ENCODE measurements around the gene KCNIP4.

Gene KCNIP4

DNA sequence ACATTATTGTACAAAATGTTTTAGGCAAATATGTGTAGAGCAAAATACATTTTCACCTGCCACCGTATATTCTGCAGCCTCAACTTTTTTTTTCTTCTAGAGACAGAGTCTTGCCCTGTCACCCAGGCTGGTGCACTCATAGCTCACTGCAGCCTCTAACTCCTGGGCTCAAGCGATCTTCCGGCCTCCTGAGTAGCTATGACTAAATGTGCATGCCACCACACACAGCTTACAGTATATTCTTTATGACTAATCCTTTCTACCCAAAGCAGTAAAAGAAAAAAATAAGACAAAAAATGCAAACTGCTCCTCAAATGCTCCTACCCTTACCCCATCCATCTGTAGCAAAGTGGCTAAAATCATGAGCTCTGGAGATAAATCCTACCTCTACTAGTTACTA lies 426.3 kb downstream of the KCNIP4 start:
- TF ChIP-seq, protein P1, sequence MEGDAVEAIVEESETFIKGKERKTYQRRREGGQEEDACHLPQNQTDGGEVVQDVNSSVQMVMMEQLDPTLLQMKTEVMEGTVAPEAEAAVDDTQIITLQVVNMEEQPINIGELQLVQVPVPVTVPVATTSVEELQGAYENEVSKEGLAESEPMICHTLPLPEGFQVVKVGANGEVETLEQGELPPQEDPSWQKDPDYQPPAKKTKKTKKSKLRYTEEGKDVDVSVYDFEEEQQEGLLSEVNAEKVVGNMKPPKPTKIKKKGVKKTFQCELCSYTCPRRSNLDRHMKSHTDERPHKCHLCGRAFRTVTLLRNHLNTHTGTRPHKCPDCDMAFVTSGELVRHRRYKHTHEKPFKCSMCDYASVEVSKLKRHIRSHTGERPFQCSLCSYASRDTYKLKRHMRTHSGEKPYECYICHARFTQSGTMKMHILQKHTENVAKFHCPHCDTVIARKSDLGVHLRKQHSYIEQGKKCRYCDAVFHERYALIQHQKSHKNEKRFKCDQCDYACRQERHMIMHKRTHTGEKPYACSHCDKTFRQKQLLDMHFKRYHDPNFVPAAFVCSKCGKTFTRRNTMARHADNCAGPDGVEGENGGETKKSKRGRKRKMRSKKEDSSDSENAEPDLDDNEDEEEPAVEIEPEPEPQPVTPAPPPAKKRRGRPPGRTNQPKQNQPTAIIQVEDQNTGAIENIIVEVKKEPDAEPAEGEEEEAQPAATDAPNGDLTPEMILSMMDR (conservative IDR thresholded peaks at IDR 0.05; ENCODE audit: low read depth, low read length) = no peak
- DNase-seq (ENCODE audit: low read depth) = no peak

DNA sequence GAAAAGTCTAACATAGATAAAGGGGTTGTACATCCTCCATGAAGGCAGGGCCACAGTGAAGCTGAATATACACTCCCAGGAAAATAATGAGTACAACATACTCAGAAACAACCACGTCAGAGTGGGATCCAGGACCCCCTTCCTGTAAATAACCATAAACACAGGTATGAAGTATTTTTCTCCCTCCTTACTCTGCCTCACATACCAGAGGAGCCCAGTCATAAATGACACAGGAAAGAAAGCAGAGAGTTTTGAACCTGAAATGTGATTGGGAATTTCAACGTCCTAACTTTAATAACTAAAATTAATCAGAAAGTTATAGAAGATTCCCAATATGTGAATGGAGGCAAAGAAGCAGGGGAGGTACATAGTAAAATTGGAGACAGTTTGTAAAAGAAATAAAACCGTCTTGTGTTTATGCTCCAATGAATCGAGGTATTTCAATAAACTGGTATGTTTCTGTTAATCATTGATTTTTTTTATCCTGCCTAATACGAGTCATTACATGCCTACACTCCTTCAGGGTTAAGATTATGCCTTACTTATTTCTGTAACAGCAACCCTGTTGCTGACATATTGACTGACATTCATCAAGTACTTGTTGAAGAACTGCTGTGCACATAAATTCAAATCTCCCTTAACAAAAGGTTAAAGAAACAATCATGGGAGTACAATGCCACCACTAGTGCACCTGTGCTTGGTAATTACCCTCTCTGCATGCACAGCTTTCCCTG lies 431.3 kb downstream of the KCNIP4 start:
- no peak for DNase-seq (ENCODE audit: low read depth)
- no peak overlapping the region for H3K4me3 ChIP-seq (ENCODE audit: low read length)
- TF ChIP-seq, protein P1 (conservative IDR thresholded peaks at IDR 0.05; ENCODE audit: low read depth, low read length) = no peak

More for the DNA sequence above, 426.3 kb downstream of the KCNIP4 start:
- no peak overlapping the region for H3K4me3 ChIP-seq (ENCODE audit: low read length)

GRCh38 chr4:21514022-21514694 lies 434.4 kb downstream of the KCNIP4 start:
- TF ChIP-seq, protein P1 (conservative IDR thresholded peaks at IDR 0.05; ENCODE audit: low read depth, low read length) = no peak
- H3K4me3 ChIP-seq (ENCODE audit: low read length) = no peak overlapping the region
- DNase-seq (ENCODE audit: low read depth) = no peak

DNA sequence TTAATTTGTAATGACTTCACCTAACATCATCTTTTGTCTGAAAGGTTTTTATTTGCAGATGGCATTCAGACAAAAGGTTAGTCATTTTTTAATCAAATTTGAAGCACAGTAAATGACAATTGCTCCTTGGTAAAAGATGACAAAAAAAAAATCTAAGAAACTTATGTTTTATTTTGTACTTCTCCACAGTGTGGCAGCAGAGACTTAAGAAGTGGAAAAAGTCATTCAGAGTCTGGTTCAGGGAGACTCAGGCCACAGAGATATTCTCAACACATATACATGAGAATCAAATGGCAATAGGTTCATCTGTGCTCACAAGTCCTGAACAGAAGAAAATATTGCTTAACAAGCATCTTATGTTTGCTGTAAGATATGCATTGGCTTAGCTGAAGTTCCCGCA lies 436.2 kb downstream of the KCNIP4 start:
- peak; percentile 17 for DNase-seq (ENCODE audit: low read depth)
- H3K4me3 ChIP-seq (ENCODE audit: low read length) = no peak overlapping the region
- TF ChIP-seq, protein P1 (conservative IDR thresholded peaks at IDR 0.05; ENCODE audit: low read depth, low read length) = peak; percentile 44

DNA sequence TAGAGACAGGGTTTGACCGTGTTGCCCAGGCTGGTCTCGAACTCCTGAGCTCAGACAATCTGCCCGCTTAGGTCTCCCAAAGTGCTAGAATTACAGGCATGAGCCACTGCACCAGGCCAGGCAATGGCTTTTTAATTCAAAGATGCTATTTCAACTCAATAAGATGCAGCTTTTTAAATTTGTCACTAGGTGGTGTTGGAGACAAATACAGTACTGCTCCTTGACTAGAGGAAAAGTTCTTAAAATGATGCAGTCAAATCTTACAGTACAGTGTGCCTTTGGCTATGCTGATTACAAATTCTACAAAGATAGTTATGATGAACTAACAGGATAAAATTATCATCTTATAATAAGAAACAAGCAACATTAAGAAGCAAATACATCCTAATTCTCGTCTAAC lies 441.1 kb downstream of the KCNIP4 start:
- DNase-seq (ENCODE audit: low read depth) = no peak
- H3K4me3 ChIP-seq (ENCODE audit: low read length) = no peak overlapping the region
- TF ChIP-seq, protein P1 (conservative IDR thresholded peaks at IDR 0.05; ENCODE audit: low read depth, low read length) = peak; percentile 32

DNA sequence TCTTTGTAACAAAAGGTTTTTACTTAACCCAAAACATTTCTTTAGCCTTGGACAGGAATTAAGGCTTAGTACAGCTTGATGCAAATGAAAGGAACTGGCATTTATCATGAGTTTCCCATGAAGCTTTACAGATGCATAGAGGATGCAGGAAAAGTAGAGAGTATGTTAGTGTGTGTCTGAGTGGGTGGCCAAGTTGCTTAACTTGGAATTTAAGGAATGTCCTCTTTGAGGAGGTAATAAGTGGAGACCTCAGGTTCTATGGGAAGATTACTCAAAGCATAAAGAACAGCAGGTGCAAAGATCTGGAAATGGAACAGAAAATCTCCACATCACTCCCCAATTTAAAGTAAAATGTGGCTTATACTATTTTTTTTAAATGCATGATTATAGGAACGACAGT lies 457.9 kb downstream of the KCNIP4 start:
- TF ChIP-seq, protein P1 (conservative IDR thresholded peaks at IDR 0.05; ENCODE audit: low read depth, low read length) = no peak
- H3K4me3 ChIP-seq (ENCODE audit: low read length) = no peak overlapping the region
- peak; percentile 30 for DNase-seq (ENCODE audit: low read depth)

DNA sequence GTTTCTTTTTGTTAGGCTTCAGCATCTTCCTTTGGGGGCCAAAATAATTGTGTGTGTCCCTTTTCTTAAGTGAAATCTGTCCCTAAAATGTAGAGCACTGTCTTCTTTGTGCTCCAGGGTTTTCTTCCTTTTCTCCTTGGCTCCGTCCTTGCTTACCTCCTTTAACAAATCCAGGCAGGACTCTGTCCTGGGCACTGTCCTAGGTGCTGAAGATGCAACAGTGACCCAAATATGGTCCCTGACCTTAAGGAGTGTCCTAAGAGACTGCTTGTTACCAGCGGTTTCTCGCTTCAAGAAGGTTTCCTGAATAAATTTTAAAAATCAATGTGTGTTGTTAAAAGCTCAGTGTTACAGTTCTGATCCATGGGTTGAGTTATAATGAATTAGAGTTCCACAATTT lies 471.8 kb downstream of the KCNIP4 start:
- no peak for DNase-seq (ENCODE audit: low read depth)
- TF ChIP-seq, protein P1 (conservative IDR thresholded peaks at IDR 0.05; ENCODE audit: low read depth, low read length) = no peak
- no peak overlapping the region for H3K4me3 ChIP-seq (ENCODE audit: low read length)

Measured in retinal pigment epithelial cell (primary cell).